HG03025 (cell line): ENCODE measurements around the gene OTX2.

Experiments
- ATAC-seq: cut with Tn5 transposase; IDR thresholded peaks from one replicate; pipeline ENCODE4 v1.9.1; 2021; ENCODE audit warnings: mild to moderate bottlenecking, moderate library complexity; ENCODE audit not compliant: unreplicated experiment, low FRiP score

OTX2 gene

GRCh38 chr14:56810147-56810719, at the start of gene OTX2:
TSS of gene OTX2 (minus strand) at chr14:56810479. CDS start at chr14:56805456, 5,023 bp downstream.
- ATAC-seq, result no peak

GRCh38 chr14:56858422-56858821, 48.1 kb upstream of the OTX2 start:
- no peak for ATAC-seq

GRCh38 chr14:56857216-56857615, 46.9 kb upstream of the OTX2 start:
- ATAC-seq, result no peak

GRCh38 chr14:56855891-56856461, 45.7 kb upstream of the OTX2 start:
- ATAC-seq, result no peak

- no peak for ATAC-seq
These were observed 44.0 kb upstream of the OTX2 start for GRCh38 chr14:56854325-56854724.

- ATAC-seq, result peak; percentile 66
These were observed 37.0 kb upstream of the OTX2 start for GRCh38 chr14:56846970-56847930.

- no peak for ATAC-seq
These were observed 34.2 kb upstream of the OTX2 start for GRCh38 chr14:56844406-56845002.

GRCh38 chr14:56841611-56842010, 31.3 kb upstream of the OTX2 start:
- no peak for ATAC-seq

- ATAC-seq, result no peak
These were observed 29.9 kb upstream of the OTX2 start for GRCh38 chr14:56840221-56840620.

- no peak for ATAC-seq
These were observed 18.9 kb upstream of the OTX2 start for GRCh38 chr14:56829151-56829550.

GRCh38 chr14:56826214-56826613, 15.9 kb upstream of the OTX2 start:
- no peak for ATAC-seq

- no peak for ATAC-seq
These were observed 11.7 kb upstream of the OTX2 start for GRCh38 chr14:56821805-56822610.

- no peak for ATAC-seq
These were observed 10.9 kb upstream of the OTX2 start for GRCh38 chr14:56821177-56821576.

- no peak for ATAC-seq
These were observed 7.2 kb upstream of the OTX2 start for GRCh38 chr14:56817396-56817921.

GRCh38 chr14:56816574-56817391, 6.5 kb upstream of the OTX2 start:
- no peak for ATAC-seq

GRCh38 chr14:56815745-56816144, 5.5 kb upstream of the OTX2 start:
- ATAC-seq, result no peak

- ATAC-seq, result no peak
These were observed 4.9 kb upstream of the OTX2 start for GRCh38 chr14:56814969-56815700.

- ATAC-seq, result no peak
These were observed 4.3 kb upstream of the OTX2 start for GRCh38 chr14:56814519-56814959.
